NB4 (cell line): ENCODE measurements around the gene RNF187.
"Not testable (repeated sequence)": the region's sequence is repeated elsewhere in the genome, so short reads cannot be mapped to it uniquely, and the experiment has no call there.

Experiments
- DNase-seq: peaks from one replicate; pipeline ENCODE4 v3.0.0; 2010; ENCODE audit warnings: low read depth
- H3K4me3 ChIP-seq: one replicate; pipeline ENCODE4 v1.5.1; 2011; ENCODE audit warnings: mild to moderate bottlenecking, low read depth, low read length, moderate library complexity
- MYC ChIP-seq: IDR thresholded peaks from 2 replicates; pipeline ENCODE4 v1.6.1; 2011; ENCODE audit warnings: low read depth, low read length
- POLR2A ChIP-seq: IDR thresholded peaks from 2 replicates; pipeline ENCODE4 v1.6.1; 2011; ENCODE audit warnings: mild to moderate bottlenecking; ENCODE audit not compliant: insufficient read length; ENCODE audit errors: extremely low read depth
- TF ChIP-seq, protein P1 (sequence below): IDR thresholded peaks from one replicate; pipeline ENCODE4 v1.5.1; 2012; ENCODE audit warnings: low read depth, low read length
- TF ChIP-seq, protein P2 (sequence below): IDR thresholded peaks from 2 replicates; pipeline ENCODE4 v1.6.1; 2011; ENCODE audit warnings: low read depth, low read length

RNF187 gene

GRCh38 chr1:228500901-228501871, 14.0 kb downstream of the RNF187 start:
- no peak overlapping the region for H3K4me3 ChIP-seq
- TF ChIP-seq MYC (peak; percentile 98), POLR2A (no peak)
- TF ChIP-seq, protein P1, sequence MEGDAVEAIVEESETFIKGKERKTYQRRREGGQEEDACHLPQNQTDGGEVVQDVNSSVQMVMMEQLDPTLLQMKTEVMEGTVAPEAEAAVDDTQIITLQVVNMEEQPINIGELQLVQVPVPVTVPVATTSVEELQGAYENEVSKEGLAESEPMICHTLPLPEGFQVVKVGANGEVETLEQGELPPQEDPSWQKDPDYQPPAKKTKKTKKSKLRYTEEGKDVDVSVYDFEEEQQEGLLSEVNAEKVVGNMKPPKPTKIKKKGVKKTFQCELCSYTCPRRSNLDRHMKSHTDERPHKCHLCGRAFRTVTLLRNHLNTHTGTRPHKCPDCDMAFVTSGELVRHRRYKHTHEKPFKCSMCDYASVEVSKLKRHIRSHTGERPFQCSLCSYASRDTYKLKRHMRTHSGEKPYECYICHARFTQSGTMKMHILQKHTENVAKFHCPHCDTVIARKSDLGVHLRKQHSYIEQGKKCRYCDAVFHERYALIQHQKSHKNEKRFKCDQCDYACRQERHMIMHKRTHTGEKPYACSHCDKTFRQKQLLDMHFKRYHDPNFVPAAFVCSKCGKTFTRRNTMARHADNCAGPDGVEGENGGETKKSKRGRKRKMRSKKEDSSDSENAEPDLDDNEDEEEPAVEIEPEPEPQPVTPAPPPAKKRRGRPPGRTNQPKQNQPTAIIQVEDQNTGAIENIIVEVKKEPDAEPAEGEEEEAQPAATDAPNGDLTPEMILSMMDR: peak; percentile 88
- TF ChIP-seq, protein P2, sequence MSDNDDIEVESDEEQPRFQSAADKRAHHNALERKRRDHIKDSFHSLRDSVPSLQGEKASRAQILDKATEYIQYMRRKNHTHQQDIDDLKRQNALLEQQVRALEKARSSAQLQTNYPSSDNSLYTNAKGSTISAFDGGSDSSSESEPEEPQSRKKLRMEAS: peak; percentile 96
- peak; percentile 92 for DNase-seq

- no peak overlapping the region for H3K4me3 ChIP-seq
- TF ChIP-seq, protein P1: no peak
- TF ChIP-seq, protein P2: no peak
- TF ChIP-seq MYC (no peak), POLR2A (no peak)
- no peak for DNase-seq
Observed at GRCh38 chr1:228502522-228502921, 15.3 kb downstream of the RNF187 start.

GRCh38 chr1:228505944-228506343, 18.8 kb downstream of the RNF187 start:
- DNase-seq, H3K4me3 ChIP-seq: not testable (repeated sequence)

GRCh38 chr1:228507961-228508652, 20.9 kb downstream of the RNF187 start:
- DNase-seq: no peak
- H3K4me3 ChIP-seq: no peak overlapping the region
- TF ChIP-seq, protein P2: no peak
- TF ChIP-seq, protein P1: no peak
- TF ChIP-seq MYC: no peak
- TF ChIP-seq POLR2A: no peak

GRCh38 chr1:228508840-228509415, 21.7 kb downstream of the RNF187 start:
- DNase-seq: no peak
- TF ChIP-seq, protein P1: no peak
- TF ChIP-seq POLR2A (no peak), MYC (no peak)
- TF ChIP-seq, protein P2: no peak
- H3K4me3 ChIP-seq: no peak overlapping the region
